Cardiac muscle cell (in vitro differentiated cells and primary cell): ENCODE results near the gene RFPL4A. TPM values are rescaled to one million over a fixed set of nuclear protein-coding genes. Genes with fewer than 3 reads are reported as not detected.

Experiments
- DNase-seq, 2 donors: peaks; one replicate each; pipeline versions ENCODE4 v3.0.0 to v3.0.0-alpha.2; 2010 to 2017; ENCODE audit warnings: low read depth in 1 of 2, low spot score in 1 of 2
- H3K27ac ChIP-seq: fragments of 200-600 bp; sonication (generic); 2 replicates; pipeline ENCODE4 v1.5.1; 2016
- H3K27me3 ChIP-seq: fragments of 200-600 bp; sonication (generic); 2 replicates; pipeline ENCODE4 v1.6.0; 2016; ENCODE audit warnings: control low read depth
- H3K36me3 ChIP-seq: fragments of 200-600 bp; sonication (generic); 2 replicates; pipeline ENCODE4 v1.5.1; 2016; ENCODE audit warnings: control low read depth
- H3K4me1 ChIP-seq: fragments of 200-600 bp; sonication (generic); 2 replicates; pipeline ENCODE4 v1.8.1; 2017; ENCODE audit warnings: low read depth, mild to moderate bottlenecking, mixed run types
- H3K4me3 ChIP-seq: fragments of 200-600 bp; sonication (generic); 2 replicates; pipeline ENCODE4 v1.5.1; 2016; ENCODE audit warnings: mild to moderate bottlenecking
- H3K9me3 ChIP-seq: fragments of 200-600 bp; sonication (generic); 2 replicates; pipeline ENCODE4 v1.5.1; 2017; ENCODE audit warnings: low read depth, mild to moderate bottlenecking, control low read depth
- polyA plus RNA-seq: library from polyadenylated mRNA; unstranded; fragments of >200 nt; fragmentation: Nextera tagmentation; extraction: Ambion mirVana; gene quantifications from 2 replicates; pipeline ENCODE4 v1.2.1, GENCODE V29; 2016
- total RNA-seq: library from RNA; depleted of rRNA; stranded (reverse); fragments of >200 nt; gene quantifications from 2 replicates; pipeline ENCODE4 v1.2.3, GENCODE V29; 2016
- TF ChIP-seq, protein P1 (sequence below): IDR thresholded peaks from 2 replicates; pipeline ENCODE4 v1.5.1; 2012; ENCODE audit warnings: low read depth, mild to moderate bottlenecking, low read length

RFPL4A gene
- total and polyA plus RNA-seq, 2 experiments from 2014 or later = not detected

DNA sequence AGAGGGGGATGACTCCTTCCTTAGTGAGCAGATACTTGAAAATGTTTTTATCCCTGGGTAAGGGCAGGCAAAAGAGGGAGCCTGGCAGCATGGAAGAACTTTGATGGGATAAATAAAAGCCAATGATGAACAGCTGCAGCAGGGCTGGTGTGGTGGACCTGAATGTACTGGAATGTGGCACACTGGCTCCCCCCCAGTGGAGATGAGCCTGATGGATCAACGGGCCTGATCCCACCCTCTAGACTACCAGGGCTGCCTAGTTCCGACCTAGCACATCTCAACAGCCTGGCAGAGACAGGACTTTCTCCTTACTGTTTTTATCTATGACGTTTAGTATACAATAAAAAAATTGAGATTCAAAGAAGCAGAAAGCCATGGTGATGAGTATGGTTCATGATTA lies 52.4 kb downstream of the RFPL4A start:
- H3K4me3 ChIP-seq = no peak overlapping the region
- no peaks in the 10 kb centered on the region for H3K4me1 ChIP-seq
- H3K27ac ChIP-seq = no peak overlapping the region
- H3K27me3 ChIP-seq = no peaks in the 10 kb centered on the region
- H3K9me3 ChIP-seq = no peaks in the 10 kb centered on the region
- no peak for DNase-seq
- H3K36me3 ChIP-seq = no peaks in the 10 kb centered on the region
- TF ChIP-seq, protein P1, sequence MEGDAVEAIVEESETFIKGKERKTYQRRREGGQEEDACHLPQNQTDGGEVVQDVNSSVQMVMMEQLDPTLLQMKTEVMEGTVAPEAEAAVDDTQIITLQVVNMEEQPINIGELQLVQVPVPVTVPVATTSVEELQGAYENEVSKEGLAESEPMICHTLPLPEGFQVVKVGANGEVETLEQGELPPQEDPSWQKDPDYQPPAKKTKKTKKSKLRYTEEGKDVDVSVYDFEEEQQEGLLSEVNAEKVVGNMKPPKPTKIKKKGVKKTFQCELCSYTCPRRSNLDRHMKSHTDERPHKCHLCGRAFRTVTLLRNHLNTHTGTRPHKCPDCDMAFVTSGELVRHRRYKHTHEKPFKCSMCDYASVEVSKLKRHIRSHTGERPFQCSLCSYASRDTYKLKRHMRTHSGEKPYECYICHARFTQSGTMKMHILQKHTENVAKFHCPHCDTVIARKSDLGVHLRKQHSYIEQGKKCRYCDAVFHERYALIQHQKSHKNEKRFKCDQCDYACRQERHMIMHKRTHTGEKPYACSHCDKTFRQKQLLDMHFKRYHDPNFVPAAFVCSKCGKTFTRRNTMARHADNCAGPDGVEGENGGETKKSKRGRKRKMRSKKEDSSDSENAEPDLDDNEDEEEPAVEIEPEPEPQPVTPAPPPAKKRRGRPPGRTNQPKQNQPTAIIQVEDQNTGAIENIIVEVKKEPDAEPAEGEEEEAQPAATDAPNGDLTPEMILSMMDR = no peak

DNA sequence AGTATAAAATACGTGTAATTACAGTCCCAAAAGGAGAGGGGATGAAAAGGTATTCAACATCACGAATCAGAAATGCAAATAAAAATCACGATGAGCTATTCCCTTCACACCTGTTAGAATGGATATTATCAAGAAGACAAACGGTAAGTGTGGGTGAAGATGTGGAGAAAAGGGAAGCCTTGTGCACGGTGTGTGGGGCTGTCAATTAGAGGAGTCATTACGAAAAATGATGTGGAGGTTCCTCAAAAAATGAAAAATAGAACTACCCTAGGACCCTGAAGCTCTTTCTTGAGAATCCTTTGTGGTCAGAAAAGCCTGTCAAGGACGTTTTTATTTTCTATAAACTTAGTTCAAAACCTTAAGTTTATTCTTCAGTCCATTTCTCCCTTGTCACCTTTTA lies 53.6 kb downstream of the RFPL4A start:
- Histone ChIP-seq H3K9me3 (no peaks in the 10 kb centered on the region), H3K4me3 (no peak overlapping the region)
- TF ChIP-seq, protein P1 = no peak

More for the DNA sequence above, 53.6 kb downstream of the RFPL4A start:
- Histone ChIP-seq H3K27ac (no peak overlapping the region), H3K4me1 (no peaks in the 10 kb centered on the region), H3K36me3 (no peaks in the 10 kb centered on the region), H3K27me3 (no peaks in the 10 kb centered on the region)
- DNase-seq = no peak

Other genes starting within 250 kb of the RFPL4A start
- 2.4 and 5.3 TPM in 2 replicates for gene SBK2, start 222.0 kb upstream of the RFPL4A start, total RNA-seq
- 6.8 and 7.1 TPM in 2 replicates for gene SBK2, start 222.0 kb upstream of the RFPL4A start, polyA plus RNA-seq
- 0.71 and 0.88 TPM in 2 replicates for gene SBK3, start 213.6 kb upstream of the RFPL4A start, total RNA-seq
- gene SBK3, start 213.6 kb upstream of the RFPL4A start, polyA plus RNA-seq = not detected in 2 replicates
- 10.3 and 13.4 TPM in 2 replicates for gene ZNF579, start 178.2 kb upstream of the RFPL4A start, total RNA-seq
- gene ZNF579, start 178.2 kb upstream of the RFPL4A start, polyA plus RNA-seq = 14.9 and 17.7 TPM in 2 replicates
- 12.8 and 13.6 TPM in 2 replicates for gene FIZ1, start 159.6 kb upstream of the RFPL4A start, total RNA-seq
- gene FIZ1, start 159.6 kb upstream of the RFPL4A start, polyA plus RNA-seq = 18.7 and 25.3 TPM in 2 replicates
- gene ZNF524, start 158.8 kb upstream of the RFPL4A start, total RNA-seq = 26.5 and 29.1 TPM in 2 replicates
- 15.9 and 17.3 TPM in 2 replicates for gene ZNF524, start 158.8 kb upstream of the RFPL4A start, polyA plus RNA-seq
- gene ZNF865, start 153.4 kb upstream of the RFPL4A start, total RNA-seq = 7.1 and 11.2 TPM in 2 replicates
- 1.9 and 2.6 TPM in 2 replicates for gene ZNF865, start 153.4 kb upstream of the RFPL4A start, polyA plus RNA-seq
- 15.1 and 15.4 TPM in 2 replicates for gene ZNF784, start 134.5 kb upstream of the RFPL4A start, total RNA-seq
- gene ZNF784, start 134.5 kb upstream of the RFPL4A start, polyA plus RNA-seq = 13.3 and 14.0 TPM in 2 replicates
- gene ZNF580, start 118.1 kb upstream of the RFPL4A start, total RNA-seq = 78.4 and 84.9 TPM in 2 replicates
- 104 and 124 TPM in 2 replicates for gene ZNF580, start 118.1 kb upstream of the RFPL4A start, polyA plus RNA-seq
- 28.4 and 42.0 TPM in 2 replicates for gene ZNF581, start 115.4 kb upstream of the RFPL4A start, total RNA-seq
- 22.3 and 28.7 TPM in 2 replicates for gene ZNF581, start 115.4 kb upstream of the RFPL4A start, polyA plus RNA-seq
- gene CCDC106, start 110.9 kb upstream of the RFPL4A start, total RNA-seq = 42.4 and 49.2 TPM in 2 replicates
- gene CCDC106, start 110.9 kb upstream of the RFPL4A start, polyA plus RNA-seq = 40.6 and 43.5 TPM in 2 replicates
- 170 and 187 TPM in 2 replicates for gene U2AF2, start 104.1 kb upstream of the RFPL4A start, total RNA-seq
- gene U2AF2, start 104.1 kb upstream of the RFPL4A start, polyA plus RNA-seq = 13.4 and 16.3 TPM in 2 replicates
- 144 and 164 TPM in 2 replicates for gene EPN1, start 83.9 kb upstream of the RFPL4A start, total RNA-seq
- 151 and 173 TPM in 2 replicates for gene EPN1, start 83.9 kb upstream of the RFPL4A start, polyA plus RNA-seq
- gene NLRP9, start 20.7 kb upstream of the RFPL4A start, total RNA-seq = not detected in 2 replicates
- gene NLRP9, start 20.7 kb upstream of the RFPL4A start, polyA plus RNA-seq = not detected in 2 replicates
- not detected in 2 replicates for gene RFPL4AL1, start 10.0 kb downstream of the RFPL4A start, total RNA-seq
- gene RFPL4AL1, start 10.0 kb downstream of the RFPL4A start, polyA plus RNA-seq = not detected in 2 replicates
- not detected in 2 replicates for gene NLRP11, start 72.9 kb downstream of the RFPL4A start, total RNA-seq
- not detected in 2 replicates for gene NLRP11, start 72.9 kb downstream of the RFPL4A start, polyA plus RNA-seq
- gene NLRP4, start 77.4 kb downstream of the RFPL4A start, total RNA-seq = not detected in 2 replicates
- not detected in 2 replicates for gene NLRP4, start 77.4 kb downstream of the RFPL4A start, polyA plus RNA-seq
- not detected in 2 replicates for gene NLRP13, start 173.2 kb downstream of the RFPL4A start, total RNA-seq
- not detected in 2 replicates for gene NLRP13, start 173.2 kb downstream of the RFPL4A start, polyA plus RNA-seq
- not detected in 2 replicates for gene NLRP8, start 188.7 kb downstream of the RFPL4A start, total RNA-seq
- gene NLRP8, start 188.7 kb downstream of the RFPL4A start, polyA plus RNA-seq = not detected in 2 replicates
- not detected in 2 replicates for gene NLRP5, start 227.7 kb downstream of the RFPL4A start, total RNA-seq
- not detected in 2 replicates for gene NLRP5, start 227.7 kb downstream of the RFPL4A start, polyA plus RNA-seq